ENCODE measurements around the gene LAMB2. TPM values are rescaled to one million over a fixed set of nuclear protein-coding genes. Genes with fewer than 3 reads are reported as not detected.

Gene LAMB2
- total RNA-seq, 2 donors from 2014 or later: 83.5 to 112 TPM

DNA sequence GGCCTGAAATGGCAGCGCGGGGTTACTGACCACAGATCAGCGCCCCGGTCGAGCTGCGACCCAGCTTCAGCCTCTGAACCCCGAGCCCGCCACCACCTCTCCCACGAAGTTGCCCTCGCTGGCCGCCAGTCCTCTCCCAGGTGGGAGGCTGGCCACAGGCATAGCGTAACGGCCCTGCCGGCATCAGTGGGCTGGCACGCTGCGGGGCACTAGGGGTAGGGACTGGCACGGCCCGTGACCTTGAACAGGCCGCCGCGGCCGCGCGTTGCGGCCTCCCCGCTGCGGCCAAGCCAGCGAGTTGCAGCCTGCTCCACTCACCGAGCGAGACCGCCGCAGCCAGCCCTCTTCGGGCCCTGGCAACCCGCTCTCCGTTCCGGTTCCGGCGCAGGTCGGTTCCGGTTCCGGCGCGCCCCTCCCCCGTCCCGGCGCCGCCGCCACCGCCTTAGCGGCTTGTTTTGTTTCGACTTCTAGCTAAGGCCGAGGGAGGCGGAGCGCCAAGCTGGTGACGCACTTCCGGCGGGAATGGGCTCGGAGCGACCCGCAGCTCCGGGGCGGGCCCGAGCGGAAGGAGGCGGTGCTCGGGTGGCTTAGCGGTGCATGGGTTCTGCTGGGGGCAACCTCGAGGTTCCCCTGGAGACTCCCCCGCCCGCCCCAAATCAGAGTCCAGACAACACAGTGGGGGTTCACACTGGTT, 12.3 kb downstream of the LAMB2 start, which contains the start of gene USP19:
USP19 (minus strand) TSS at position 386 of the 694 bp plus-strand sequence. CDS start 1,678 bp downstream, outside the sequence.
- Histone ChIP-seq H3K27me3 (no peaks in the 10 kb centered on the region), H3K27ac (peak within 1 kb of the TSS; percentile 94), H3K9ac (ENCODE audit: low read depth in 2 of 2, low read length in 2 of 2) (peak within 1 kb of the TSS; percentile 99 to 100), H3K36me3 (peaks cover 23% of the 10 kb centered on the region), H3K4me3 (peak within 1 kb of the TSS; percentile 83), H3K9me3 (no peaks in the 10 kb centered on the region), H3K4me1 (peaks cover 10% of the 10 kb centered on the region)
- intact Hi-C loops (cut with DNase I): no loop called here
- TF ChIP-seq, protein P1, sequence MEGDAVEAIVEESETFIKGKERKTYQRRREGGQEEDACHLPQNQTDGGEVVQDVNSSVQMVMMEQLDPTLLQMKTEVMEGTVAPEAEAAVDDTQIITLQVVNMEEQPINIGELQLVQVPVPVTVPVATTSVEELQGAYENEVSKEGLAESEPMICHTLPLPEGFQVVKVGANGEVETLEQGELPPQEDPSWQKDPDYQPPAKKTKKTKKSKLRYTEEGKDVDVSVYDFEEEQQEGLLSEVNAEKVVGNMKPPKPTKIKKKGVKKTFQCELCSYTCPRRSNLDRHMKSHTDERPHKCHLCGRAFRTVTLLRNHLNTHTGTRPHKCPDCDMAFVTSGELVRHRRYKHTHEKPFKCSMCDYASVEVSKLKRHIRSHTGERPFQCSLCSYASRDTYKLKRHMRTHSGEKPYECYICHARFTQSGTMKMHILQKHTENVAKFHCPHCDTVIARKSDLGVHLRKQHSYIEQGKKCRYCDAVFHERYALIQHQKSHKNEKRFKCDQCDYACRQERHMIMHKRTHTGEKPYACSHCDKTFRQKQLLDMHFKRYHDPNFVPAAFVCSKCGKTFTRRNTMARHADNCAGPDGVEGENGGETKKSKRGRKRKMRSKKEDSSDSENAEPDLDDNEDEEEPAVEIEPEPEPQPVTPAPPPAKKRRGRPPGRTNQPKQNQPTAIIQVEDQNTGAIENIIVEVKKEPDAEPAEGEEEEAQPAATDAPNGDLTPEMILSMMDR (IDR thresholded peaks at IDR 0.05): no peak
- peak; percentile 97 for DNase-seq

DNA sequence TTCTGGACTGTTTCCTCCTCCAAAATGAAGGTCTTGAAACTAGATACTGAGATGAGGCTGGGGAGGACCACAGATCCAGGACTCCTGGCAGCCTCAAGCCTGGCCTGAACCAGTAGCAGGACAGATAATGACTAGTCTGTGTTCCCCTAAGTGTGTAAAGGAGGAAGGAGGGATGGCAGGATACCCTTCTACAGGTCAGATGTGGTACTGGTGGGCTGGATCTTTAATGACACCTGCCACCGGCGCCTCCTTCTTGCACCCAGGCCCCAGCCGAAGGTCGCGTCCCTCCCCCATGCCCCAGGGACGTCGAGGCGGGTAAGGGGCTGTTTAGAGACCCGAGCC, 12.8 kb downstream of the LAMB2 start:
- Histone ChIP-seq H3K9ac (ENCODE audit: low read depth in 2 of 2, low read length in 2 of 2) (peak overlapping the region; percentile 99 to 100), H3K27ac (peak overlapping the region; percentile 94), H3K4me1 (peaks cover 10% of the 10 kb centered on the region), H3K4me3 (peak overlapping the region; percentile 83), H3K36me3 (peaks cover 28% of the 10 kb centered on the region), H3K27me3 (no peaks in the 10 kb centered on the region), H3K9me3 (no peaks in the 10 kb centered on the region)
- intact Hi-C loops (cut with DNase I): no loop called here
- DNase-seq: no peak
- TF ChIP-seq, protein P1 (IDR thresholded peaks at IDR 0.05): no peak

- peak overlapping the region; percentile 83 for H3K4me3 ChIP-seq
- H3K36me3 ChIP-seq: peaks cover 34% of the 10 kb centered on the region
- TF ChIP-seq, protein P1 (IDR thresholded peaks at IDR 0.05): no peak
These were observed 13.4 kb downstream of the LAMB2 start for GRCh38 chr3:49119439-49119838.

GRCh38 chr3:49119036-49119435, 13.8 kb downstream of the LAMB2 start:
- H3K4me1 ChIP-seq: peaks cover 10% of the 10 kb centered on the region
- H3K27me3 ChIP-seq: no peaks in the 10 kb centered on the region
- no peak overlapping the region for H3K27ac ChIP-seq
- peaks cover 38% of the 10 kb centered on the region for H3K36me3 ChIP-seq
- no peak overlapping the region for H3K4me3 ChIP-seq
- no peaks in the 10 kb centered on the region for H3K9me3 ChIP-seq
- TF ChIP-seq, protein P1 (IDR thresholded peaks at IDR 0.05): no peak
- no peak for DNase-seq
- peak overlapping the region; percentile 99 to 100 for H3K9ac ChIP-seq (ENCODE audit: low read depth in 2 of 2, low read length in 2 of 2)
- intact Hi-C loops (cut with DNase I): no loop called here

More at GRCh38 chr3:49119439-49119838, 13.4 kb downstream of the LAMB2 start:
- Histone ChIP-seq H3K27me3 (no peaks in the 10 kb centered on the region), H3K9me3 (no peaks in the 10 kb centered on the region), H3K9ac (ENCODE audit: low read depth in 2 of 2, low read length in 2 of 2) (peak overlapping the region; percentile 99 to 100), H3K4me1 (peaks cover 10% of the 10 kb centered on the region), H3K27ac (no peak overlapping the region)
- no peak for DNase-seq
- intact Hi-C loops (cut with DNase I): no loop called here

DNA sequence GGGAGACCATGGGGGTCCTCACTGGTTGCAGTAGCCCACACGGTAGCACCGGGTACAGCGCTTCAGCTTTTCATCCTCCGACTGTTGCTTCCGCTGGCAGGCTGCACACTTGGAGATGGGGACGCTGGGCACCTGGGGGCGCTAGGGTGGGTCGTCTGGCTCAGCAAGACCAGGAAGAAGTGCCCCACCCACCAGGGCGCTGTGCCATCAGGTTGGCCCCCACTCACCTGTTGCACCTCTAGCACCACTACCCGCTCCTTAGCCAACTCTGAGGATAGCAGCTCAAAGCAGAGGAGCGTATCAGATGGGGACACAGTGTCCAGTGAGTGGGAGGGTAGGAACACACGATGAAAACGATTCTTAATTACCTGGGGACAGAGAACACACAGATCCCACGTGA, 20.6 kb downstream of the LAMB2 start:
- Histone ChIP-seq H3K4me1 (no peaks in the 10 kb centered on the region), H3K4me3 (no peak overlapping the region), H3K27ac (no peak overlapping the region), H3K9me3 (no peaks in the 10 kb centered on the region), H3K9ac (ENCODE audit: low read depth in 2 of 2, low read length in 2 of 2) (no peak overlapping the region), H3K36me3 (peaks cover 64% of the 10 kb centered on the region), H3K27me3 (no peaks in the 10 kb centered on the region)
- TF ChIP-seq, protein P1 (IDR thresholded peaks at IDR 0.05): no peak
- intact Hi-C loops (cut with DNase I): no loop called here
- no peak for DNase-seq
